ENCODE results near the gene AMT. TPM values are rescaled to one million over a fixed set of nuclear protein-coding genes. Genes with fewer than 3 reads are reported as not detected.

AMT gene
- total RNA-seq, 2 donors from 2014 or later, result 10.9 to 27.7 TPM

DNA sequence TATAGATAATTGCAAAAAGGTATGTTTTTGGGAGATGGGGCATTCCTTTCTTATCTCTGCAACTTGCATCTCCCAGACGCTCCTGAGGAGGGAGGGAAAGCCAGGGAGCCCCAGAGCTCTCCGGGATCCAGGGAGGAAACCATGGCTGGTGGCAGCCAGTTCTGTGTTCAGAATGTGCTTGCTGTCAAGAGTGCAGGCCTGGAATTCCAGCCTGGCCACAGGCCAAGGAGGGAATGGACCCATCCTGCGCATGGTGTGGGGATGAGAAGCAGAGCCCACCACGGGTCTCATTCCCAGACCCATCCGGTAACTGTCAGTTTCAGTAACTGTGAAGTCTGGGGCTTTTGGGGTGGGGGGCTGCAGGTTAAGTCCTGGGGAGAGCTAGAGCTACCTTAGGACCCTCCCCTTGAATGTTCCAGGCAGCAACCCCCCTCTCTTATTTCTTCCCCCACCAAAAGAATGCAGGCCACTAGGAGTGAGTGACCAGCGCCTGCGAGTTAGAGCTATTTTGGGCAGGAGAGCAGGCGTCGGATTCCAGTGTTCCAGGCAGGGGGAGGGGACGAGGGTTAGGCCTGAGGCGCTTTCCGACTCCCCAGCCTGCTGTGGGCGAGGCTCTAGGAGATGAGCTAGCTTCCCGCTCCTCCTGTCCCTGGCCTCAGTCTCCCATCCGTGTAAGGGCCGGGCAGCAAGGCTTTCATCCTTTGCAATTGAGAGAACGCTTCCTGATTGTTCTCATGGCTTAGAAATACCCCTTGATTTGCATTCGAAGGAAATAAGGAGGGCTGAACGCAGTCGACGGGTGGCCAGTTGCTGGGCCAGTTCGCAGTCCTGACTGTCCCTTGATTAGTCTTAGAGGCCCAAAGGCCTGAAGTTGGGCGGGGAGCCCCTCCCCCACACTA, 47.0 kb upstream of the AMT start:
- intact Hi-C loops (cut with DNase I), result no loop called here
- no peak overlapping the region for H3K4me3 ChIP-seq
- 10 to 14% methylated on average over 22 to 23 of the region's 23 CpGs for WGBS, 2 donors
- peak; percentile 65 to 75 (median 70) for DNase-seq
- H3K36me3 ChIP-seq (replicated peaks in 1 of 2; ENCODE audit: insufficient read depth in 1 of 2, low read depth in 2 of 2), result no peaks in the 10 kb centered on the region
- H3K27ac ChIP-seq, result peak overlapping the region; percentile 84 to 99 (median 95)
- H3K27me3 ChIP-seq, result no peaks in the 10 kb centered on the region
- TF ChIP-seq, protein P1, sequence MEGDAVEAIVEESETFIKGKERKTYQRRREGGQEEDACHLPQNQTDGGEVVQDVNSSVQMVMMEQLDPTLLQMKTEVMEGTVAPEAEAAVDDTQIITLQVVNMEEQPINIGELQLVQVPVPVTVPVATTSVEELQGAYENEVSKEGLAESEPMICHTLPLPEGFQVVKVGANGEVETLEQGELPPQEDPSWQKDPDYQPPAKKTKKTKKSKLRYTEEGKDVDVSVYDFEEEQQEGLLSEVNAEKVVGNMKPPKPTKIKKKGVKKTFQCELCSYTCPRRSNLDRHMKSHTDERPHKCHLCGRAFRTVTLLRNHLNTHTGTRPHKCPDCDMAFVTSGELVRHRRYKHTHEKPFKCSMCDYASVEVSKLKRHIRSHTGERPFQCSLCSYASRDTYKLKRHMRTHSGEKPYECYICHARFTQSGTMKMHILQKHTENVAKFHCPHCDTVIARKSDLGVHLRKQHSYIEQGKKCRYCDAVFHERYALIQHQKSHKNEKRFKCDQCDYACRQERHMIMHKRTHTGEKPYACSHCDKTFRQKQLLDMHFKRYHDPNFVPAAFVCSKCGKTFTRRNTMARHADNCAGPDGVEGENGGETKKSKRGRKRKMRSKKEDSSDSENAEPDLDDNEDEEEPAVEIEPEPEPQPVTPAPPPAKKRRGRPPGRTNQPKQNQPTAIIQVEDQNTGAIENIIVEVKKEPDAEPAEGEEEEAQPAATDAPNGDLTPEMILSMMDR (IDR thresholded peaks at IDR 0.05), result no peak
- TF ChIP-seq POLR2A (IDR thresholded peaks at IDR 0.05), result no peak
- peaks cover 71% of the 10 kb centered on the region for H3K4me1 ChIP-seq
- H3K9me3 ChIP-seq, result no peaks in the 10 kb centered on the region
- peak; percentile 31 for ATAC-seq

DNA sequence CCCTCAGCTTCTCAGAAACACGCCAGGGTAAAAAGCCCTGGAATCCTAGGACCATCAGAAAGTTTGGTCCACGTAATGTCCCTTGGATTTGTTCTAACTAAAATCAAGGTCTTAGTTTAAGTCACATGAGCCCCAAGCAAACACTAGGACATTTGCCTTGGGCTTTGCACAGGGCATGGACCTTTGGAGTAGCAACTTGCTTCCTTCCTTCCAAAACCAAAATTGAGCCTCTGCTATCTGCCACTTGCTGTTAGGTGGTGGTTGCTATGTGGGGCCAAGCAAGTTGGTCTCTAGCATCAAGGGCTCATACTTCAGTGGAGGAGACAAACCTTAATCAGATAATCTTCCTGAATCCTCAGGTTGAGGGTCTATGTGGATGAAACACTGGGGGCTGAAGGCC, 43.8 kb upstream of the AMT start:
- DNase-seq, result peak in 1 of 4 donors; percentile 47
- TF ChIP-seq, protein P1 (IDR thresholded peaks at IDR 0.05), result no peak
- TF ChIP-seq POLR2A (IDR thresholded peaks at IDR 0.05), result no peak
- Histone ChIP-seq H3K9me3 (no peaks in the 10 kb centered on the region), H3K27ac (peak overlapping the region; percentile 58 to 92 (median 76)), H3K27me3 (no peaks in the 10 kb centered on the region), H3K36me3 (replicated peaks in 1 of 2; ENCODE audit: insufficient read depth in 1 of 2, low read depth in 2 of 2) (no peaks in the 10 kb centered on the region), H3K4me1 (peaks cover 75% of the 10 kb centered on the region), H3K4me3 (no peak overlapping the region)
- intact Hi-C loops (cut with DNase I), result no loop called here
- ATAC-seq, result no peak
- WGBS, 2 donors, result 31% methylated on average over 2 of the region's 2 CpGs; no CpG with 5 or more reads in 1 of the 2 donors

DNA sequence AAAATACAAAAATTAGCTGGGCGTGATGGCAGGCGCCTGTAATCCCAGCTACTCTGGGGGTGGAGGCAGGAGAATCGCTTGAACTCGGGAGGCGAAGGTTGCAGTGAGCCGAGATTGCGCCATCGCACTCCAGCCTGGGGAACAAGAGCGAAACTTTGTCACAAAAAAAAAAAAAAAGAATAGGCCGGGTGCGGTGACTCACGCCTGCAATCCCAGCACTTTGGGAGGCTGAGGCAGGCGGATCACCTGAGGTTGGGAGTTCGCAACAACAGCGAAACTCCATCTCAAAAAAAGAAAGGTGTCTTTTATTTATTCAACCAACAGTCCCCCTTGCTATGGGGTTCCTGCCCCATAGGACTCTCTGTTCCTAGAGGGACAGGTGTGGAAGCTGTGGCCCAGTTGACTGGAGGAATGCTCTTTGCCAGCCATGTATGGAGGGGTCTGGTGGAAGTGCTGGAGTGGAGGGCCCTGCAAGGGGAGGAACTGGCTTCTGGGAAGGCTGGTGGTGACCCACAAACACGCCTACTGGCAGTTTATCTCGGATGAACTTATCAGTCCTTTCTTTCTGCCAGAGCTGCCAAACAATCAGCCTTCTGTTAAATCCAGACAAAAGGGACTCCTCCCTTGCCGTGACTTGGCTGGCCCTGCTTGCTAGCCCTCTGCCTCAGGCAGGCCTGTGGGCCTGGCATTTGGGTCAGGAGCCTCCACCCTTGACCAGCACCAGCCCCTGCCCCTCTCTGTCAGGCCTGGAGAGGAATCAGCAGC, 43.2 kb upstream of the AMT start:
- Histone ChIP-seq H3K27ac (peak overlapping the region; percentile 58 to 92 (median 76)), H3K36me3 (replicated peaks in 1 of 2; ENCODE audit: insufficient read depth in 1 of 2, low read depth in 2 of 2) (no peaks in the 10 kb centered on the region), H3K27me3 (no peaks in the 10 kb centered on the region), H3K4me3 (no peak overlapping the region), H3K4me1 (peaks cover 81% of the 10 kb centered on the region), H3K9me3 (no peaks in the 10 kb centered on the region)
- no peak for ATAC-seq
- TF ChIP-seq, protein P1 (IDR thresholded peaks at IDR 0.05), result no peak
- TF ChIP-seq POLR2A (IDR thresholded peaks at IDR 0.05), result no peak
- 63 to 70% methylated on average over 17 to 18 of the region's 18 CpGs for WGBS, 2 donors
- DNase-seq, result peak in 2 of 4 donors; percentile 54 to 70
- intact Hi-C loops (cut with DNase I), result no loop called here

DNA sequence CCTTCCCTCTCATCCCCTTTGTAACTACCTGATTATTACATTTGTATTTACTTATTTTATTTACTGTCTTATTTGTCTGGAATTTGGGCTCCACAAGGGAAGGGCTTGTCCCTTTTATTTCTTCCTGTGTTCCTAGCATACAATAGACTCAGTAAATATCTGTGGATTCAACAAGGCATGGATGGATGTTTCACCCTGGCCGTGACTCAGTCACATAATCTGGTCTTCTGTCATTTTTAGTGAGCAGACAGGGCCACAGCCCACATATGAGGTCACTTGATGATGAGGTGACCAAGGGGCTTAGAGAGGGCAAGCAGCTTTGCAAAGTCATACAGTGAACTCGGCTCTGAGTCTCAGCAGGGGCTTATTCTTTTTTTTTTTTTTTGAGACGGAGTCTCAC, 39.9 kb upstream of the AMT start:
- no peaks in the 10 kb centered on the region for H3K9me3 ChIP-seq
- 26 to 33% methylated on average over 2 to 3 of the region's 3 CpGs for WGBS, 2 donors
- H3K27me3 ChIP-seq, result no peaks in the 10 kb centered on the region
- H3K27ac ChIP-seq, result peak overlapping the region; percentile 50 to 90 (median 84)
- H3K36me3 ChIP-seq (replicated peaks in 1 of 2; ENCODE audit: insufficient read depth in 1 of 2, low read depth in 2 of 2), result no peaks in the 10 kb centered on the region
- ATAC-seq, result no peak
- no peak for DNase-seq
- H3K4me3 ChIP-seq, result no peak overlapping the region
- H3K4me1 ChIP-seq, result peaks cover 89% of the 10 kb centered on the region
- intact Hi-C loops (cut with DNase I), result no loop called here
- TF ChIP-seq POLR2A (IDR thresholded peaks at IDR 0.05), result no peak
- TF ChIP-seq, protein P1 (IDR thresholded peaks at IDR 0.05), result no peak
